Esophagus squamous epithelium (tissue), 4 donors: ENCODE data around the gene BCL2.
"Not testable (repeated sequence)": the region's sequence is repeated elsewhere in the genome, so short reads cannot be mapped to it uniquely, and the experiment has no call there.

Experiments
- POLR2A ChIP-seq, 4 donors: fragments of 450-650 bp; IDR thresholded peaks; one replicate each; pipeline ENCODE4 v1.6.1; 2017; ENCODE audit warnings: antibody characterized with exemption in 4 of 4, mild to moderate bottlenecking in 4 of 4, moderate library complexity in 3 of 4
- TF ChIP-seq, protein P1 (sequence below), 6 experiments: fragments of 450-650 bp in 4 of 6; fragments of 200-600 bp in 2 of 6; sonication (generic) in 2 of 6; IDR thresholded peaks; one replicate each; pipeline ENCODE4 v1.5.1; 2016 to 2019; ENCODE audit warnings: antibody characterized with exemption in 6 of 6, mild to moderate bottlenecking in 4 of 6, moderate library complexity in 4 of 6

DNA sequence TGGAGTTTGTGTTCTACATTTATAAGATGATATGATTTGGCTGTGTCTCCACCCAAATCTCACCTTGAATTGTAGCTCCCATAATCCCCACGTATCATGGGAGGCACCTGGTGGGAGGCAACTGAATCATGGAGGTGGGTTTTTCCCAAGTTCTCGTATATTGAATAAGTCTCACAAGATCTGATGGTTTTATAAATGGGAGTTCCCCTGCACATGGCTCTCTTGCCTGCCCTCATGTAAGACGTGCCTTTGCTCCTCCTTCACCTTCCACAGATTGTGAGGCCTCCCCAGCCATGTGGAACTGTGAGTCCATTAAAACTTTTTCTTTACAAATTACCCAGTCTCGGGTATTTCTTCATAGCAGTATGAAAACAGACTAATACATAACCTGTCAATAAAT lies 83.6 kb downstream of the BCL2 start:
- TF ChIP-seq, protein P1, sequence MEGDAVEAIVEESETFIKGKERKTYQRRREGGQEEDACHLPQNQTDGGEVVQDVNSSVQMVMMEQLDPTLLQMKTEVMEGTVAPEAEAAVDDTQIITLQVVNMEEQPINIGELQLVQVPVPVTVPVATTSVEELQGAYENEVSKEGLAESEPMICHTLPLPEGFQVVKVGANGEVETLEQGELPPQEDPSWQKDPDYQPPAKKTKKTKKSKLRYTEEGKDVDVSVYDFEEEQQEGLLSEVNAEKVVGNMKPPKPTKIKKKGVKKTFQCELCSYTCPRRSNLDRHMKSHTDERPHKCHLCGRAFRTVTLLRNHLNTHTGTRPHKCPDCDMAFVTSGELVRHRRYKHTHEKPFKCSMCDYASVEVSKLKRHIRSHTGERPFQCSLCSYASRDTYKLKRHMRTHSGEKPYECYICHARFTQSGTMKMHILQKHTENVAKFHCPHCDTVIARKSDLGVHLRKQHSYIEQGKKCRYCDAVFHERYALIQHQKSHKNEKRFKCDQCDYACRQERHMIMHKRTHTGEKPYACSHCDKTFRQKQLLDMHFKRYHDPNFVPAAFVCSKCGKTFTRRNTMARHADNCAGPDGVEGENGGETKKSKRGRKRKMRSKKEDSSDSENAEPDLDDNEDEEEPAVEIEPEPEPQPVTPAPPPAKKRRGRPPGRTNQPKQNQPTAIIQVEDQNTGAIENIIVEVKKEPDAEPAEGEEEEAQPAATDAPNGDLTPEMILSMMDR (IDR thresholded peaks at IDR 0.05): not testable (repeated sequence)
- not testable (repeated sequence) for TF ChIP-seq POLR2A (IDR thresholded peaks at IDR 0.05)
